B cell (primary cell): ENCODE results near the gene SPDYC.

Experiments
- CTCF ChIP-seq: fragments of 200-600 bp; IDR thresholded peaks from one replicate; pipeline ENCODE4 v1.8.0; 2022; ENCODE audit warnings: antibody characterized with exemption, mild to moderate bottlenecking
- EZH2 ChIP-seq: IDR thresholded peaks from 2 replicates; pipeline ENCODE4 v1.6.1; 2012; ENCODE audit warnings: borderline replicate concordance, low read depth, mild to moderate bottlenecking, moderate library complexity, low read length; ENCODE audit not compliant: insufficient read depth, poor library complexity, severe bottlenecking

GRCh38 chr11:65204646-65205601, 34.9 kb downstream of the SPDYC start:
- peak; percentile 88 for TF ChIP-seq CTCF
- no peak for TF ChIP-seq EZH2
